DMS153 (cell line): ENCODE results near the gene SLX9.

Experiments used
- DNase-seq: peaks from one replicate; lab custom pipeline; 2025; lab: John Stamatoyannopoulos, UW

Gene SLX9

DNA sequence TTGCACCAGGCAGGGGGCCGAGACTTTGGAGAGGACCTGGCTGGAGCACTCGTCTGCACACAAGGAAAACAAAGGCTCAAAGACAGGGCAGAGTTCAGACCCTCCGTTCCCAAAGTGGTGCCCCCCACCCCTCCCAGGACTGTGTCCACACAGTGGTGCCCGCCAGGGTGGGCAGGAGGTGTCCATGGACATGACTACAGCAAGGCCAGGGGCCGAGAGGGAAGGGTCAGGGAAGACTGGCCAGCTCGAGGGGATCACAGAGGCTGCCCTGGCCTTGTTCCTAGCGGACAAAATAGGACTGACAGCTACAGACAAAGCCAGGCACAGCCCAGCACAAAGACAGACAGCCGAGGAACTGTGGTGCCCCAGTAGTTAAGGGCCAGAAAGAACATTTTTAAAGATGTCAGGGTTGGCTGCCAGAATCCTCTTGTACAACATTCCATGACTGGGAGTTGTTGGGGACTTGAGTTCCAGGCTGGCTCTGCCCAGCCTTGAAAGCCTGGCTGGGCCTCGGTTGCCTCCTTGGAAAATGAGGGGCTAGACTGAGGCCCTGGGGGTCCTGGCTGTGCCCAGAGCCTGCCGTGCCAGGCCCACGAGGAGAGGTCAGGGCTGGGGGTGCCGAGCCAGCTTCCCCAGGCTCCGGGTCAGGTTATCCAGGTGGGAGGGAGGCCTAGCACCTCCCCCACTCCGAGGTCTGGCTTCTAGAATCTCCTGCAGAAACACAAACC lies 63.7 kb downstream of the SLX9 start:
- DNase-seq = no peak

DNA sequence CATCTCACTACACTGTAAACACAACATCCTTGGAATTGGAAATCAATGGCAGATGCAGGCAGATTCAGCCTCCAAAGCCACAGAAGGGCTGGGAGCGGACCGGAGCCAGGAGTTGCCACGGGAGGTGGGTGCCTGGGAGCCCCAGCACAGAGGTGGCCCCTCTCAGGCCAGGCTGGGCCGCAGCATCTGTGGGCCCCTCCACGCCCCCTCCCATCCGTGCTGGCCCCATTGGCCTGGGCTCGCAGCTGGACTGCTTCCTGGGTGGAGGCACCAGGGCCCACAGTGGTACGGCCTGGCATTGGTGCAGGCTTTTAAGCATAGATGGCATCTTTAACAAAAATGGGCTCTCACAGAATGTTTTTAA lies 64.2 kb downstream of the SLX9 start:
- no peak for DNase-seq

- DNase-seq = no peak
Measured at GRCh38 chr21:45004481-45005247, 64.8 kb downstream of the SLX9 start.

GRCh38 chr21:45006536-45007095 lies 66.8 kb downstream of the SLX9 start:
- no peak for DNase-seq

GRCh38 chr21:45009616-45010015 lies 69.8 kb downstream of the SLX9 start:
- DNase-seq = no peak

- no peak for DNase-seq
Measured at GRCh38 chr21:45010096-45010495, 70.3 kb downstream of the SLX9 start.

DNA sequence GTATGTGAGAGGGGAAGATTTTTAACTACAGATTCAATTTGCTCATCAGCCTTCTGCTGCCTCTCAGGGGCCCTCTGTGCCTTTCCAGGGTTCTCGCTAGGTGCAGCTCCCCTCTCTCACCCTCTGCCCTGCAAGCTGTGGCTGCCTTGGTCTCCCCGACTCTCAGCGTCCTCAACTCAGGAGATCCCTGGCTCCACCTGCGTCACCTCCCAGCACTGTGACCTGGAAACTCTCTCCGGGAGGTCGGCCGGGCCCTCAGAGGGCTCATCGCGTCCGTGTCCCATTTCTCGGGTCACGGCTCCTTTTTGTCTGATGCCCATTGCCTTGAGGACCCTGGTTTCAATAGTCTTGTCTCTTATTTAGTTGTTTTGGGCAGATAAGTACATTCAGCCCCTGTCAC lies 71.0 kb downstream of the SLX9 start:
- DNase-seq = no peak

GRCh38 chr21:45011426-45011825 lies 71.6 kb downstream of the SLX9 start:
- DNase-seq = no peak

DNA sequence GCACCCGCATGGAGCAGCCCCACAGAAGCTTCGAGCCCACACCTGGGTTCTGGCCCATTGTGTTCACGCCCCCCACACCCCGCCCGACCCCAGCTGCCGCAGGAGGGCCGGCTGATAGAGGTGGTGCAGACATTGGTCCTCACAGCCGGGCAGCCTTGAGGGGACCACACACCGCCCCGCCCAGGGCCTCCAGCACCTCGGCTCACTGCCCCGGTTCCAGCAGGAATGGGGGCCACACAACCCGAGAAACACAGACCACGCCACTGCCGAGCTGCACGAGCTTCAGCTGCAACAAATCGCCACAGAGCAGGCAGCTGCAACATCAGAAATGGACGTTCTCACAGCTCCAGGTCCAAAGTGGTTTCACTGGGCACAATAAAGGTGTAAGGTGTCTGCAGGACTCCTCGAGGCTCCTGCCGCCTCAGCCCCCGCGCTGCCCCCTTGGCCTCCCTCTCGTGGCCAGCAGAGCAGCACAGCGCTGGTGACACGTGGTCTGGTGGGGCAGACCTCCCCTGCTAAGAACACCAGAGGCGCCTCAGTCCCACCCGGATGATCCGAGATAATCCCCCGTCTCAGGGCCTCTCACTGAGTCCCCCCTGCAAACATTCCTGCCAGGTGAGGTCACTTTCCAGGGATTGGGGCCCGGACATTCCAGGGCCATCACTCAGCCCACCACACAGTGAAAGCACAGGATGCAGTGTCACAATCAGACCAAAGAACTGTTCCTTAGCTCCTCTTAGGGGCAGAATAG lies 72.3 kb downstream of the SLX9 start:
- no peak for DNase-seq

GRCh38 chr21:45012662-45013259 lies 72.9 kb downstream of the SLX9 start:
- no peak for DNase-seq

GRCh38 chr21:45013260-45013841 lies 73.5 kb downstream of the SLX9 start:
- no peak for DNase-seq

DNA sequence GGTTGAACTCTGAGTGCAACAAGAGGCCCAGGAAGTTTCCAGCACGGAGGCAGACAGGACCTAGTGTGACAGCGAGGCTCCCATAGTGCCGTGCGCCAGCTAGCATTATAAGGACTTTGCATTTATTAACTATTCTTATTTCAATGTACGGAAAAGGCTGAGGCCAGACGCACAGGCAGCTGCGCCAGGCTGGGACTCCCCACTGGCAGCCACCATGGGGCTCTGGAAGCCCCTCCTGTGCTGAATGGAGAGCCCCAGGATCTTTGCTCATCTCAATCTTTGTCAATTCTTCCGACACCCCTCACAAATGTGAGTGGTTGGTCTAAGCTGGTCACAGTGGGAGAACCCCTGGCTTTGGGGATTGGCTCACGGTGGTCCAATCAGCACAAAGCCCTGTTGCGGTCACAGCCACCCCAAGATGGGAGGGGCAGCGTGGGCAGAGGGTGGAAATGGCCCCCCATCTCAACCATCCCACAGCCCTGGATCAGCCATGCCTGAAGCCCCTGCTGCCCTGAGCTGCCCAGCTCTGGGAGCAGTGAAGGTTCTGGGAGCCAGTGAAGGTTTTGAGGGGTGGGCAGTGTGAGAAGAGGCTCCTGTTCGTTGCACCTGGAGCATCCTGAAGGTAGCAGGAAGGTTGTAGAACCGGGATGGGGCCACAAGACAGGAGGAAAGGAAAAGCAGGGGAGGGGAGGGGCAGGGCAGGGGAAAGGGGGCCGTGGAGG lies 75.1 kb downstream of the SLX9 start:
- DNase-seq = no peak

DNA sequence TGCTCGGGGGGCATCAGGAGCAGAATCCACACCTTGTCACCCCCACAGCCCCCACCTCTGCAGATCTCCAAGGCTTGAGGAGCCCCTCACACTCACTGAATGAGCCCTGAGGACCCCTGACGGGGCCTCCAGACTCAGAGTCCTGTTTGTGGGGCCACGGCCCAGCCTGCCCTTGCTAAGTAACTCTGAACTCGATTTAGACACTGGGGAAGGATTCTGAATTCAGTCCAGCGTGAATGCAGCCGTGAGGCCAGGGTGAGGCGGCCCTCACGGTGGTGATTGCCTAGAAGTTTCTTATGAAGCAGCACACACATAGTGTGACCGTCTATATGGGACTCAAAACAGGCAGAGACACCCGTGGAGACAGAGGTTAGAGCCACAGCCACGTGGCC lies 75.6 kb downstream of the SLX9 start:
- DNase-seq = no peak

GRCh38 chr21:45016031-45016405 lies 76.2 kb downstream of the SLX9 start:
- DNase-seq = no peak

DNA sequence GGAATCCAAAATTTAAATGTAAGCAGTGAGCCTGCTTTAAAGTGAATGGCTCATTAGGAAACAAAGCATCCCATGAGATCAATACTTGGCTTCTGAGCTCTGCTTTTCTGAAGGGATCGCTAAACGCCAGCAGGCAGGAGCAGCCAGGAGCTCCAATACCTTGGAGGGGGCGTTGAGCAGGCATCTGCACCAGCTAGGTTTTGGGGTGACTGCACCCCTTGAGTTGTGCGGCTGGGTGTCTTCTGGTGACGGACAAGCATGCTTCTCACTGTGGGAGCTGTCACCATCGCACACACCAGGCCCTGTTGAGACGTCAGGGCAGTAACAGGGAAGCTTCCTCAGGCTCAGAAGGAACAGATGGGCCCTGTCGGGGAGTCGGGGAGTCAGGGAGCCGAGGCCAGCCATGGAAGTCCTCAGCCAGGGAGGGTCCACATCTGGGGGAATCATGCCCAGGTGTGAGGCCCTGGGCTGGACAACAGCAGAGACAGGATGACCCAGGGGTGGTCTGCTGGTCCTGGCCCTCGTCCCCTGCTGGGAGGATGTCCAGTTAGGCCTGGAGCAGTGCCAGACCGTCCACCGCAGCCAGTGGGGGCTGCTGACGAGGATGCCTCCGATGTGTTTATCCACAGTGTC lies 76.7 kb downstream of the SLX9 start:
- no peak for DNase-seq

DNA sequence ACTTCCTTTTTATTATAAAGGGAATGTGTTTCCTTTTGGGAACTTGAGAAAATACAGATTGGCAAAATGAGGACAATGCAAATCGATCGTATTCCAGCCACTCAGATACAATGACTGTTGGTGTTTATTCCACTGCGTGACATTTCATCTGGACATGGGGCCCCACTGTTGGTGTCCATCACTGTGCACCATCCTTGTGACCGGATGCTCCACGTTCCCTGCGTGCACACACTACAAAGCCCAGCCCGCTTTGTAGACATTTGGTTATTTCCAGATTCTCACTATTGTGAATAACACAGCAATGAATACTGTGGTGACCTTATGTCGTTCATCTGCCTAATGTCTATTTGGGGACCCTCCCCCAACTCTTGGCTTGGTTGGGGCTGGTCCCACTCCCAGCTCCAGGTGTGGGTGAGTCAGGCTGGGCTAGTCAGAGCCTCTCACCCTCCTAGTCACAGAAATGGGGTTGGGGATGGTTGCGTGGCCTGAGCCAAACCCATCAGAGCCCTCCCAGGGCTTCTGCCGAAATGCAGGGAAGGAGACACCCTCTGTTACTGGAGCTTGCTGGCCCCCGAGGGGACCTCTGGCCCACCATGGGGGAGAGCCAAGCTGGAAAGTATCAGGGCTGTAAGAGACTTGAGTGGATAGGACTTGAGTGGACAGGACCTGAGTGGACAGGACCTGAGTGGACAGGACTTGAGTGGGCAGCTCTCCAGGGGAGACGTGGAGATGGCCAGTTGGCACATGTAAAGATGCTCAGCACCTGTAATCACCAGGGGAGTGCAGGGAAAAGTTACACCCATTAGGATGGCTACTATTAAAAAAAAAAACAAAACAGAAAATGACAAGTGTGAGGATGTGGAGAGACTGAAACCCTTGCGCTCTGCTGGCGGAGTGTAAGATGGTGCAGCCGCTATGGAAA lies 77.5 kb downstream of the SLX9 start:
- no peak for DNase-seq

GRCh38 chr21:45018131-45019075 lies 78.6 kb downstream of the SLX9 start:
- DNase-seq = no peak

DNA sequence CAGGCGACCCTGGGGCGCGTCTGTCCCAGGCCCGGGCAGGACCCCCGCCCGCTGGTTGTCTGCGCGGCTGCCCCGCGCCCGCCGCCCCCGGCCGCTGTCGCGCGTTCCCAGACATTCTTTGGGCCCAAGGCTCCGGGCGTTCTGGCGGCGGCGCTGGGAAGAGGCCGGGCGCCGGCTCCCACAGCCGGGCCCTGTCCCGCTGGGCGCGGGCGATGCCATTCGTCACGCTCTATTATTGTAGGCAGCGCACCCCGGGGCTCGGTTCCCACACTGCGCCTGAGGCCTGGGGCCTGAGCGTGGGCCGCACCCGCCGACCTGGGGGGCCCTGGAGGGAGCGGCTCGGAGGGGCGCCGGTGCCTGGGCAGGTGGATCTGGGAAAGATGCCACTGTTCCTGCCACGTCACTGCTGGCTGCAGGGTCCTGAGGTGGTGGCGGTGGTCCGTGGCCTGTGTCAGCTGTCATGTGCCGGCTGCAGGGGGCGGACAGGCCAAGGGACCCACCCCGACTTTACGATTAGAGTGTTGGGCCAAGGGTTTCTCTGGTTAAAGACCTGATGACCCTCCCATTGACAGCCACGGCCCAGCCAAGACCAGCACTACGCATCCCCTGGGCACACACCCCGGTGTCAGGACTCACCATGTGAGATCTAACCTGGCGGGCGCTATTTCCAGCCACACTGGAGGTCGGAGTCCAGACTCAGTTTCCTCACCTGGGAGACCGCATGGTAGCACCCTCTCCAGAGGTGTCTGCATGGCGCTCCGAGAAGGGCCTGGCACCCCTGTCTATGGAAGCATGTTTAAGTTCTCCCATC lies 79.5 kb downstream of the SLX9 start:
- no peak for DNase-seq
